ENCODE measurements around the gene SMPD1. TPM values are rescaled to one million over a fixed set of nuclear protein-coding genes. Genes with fewer than 3 reads are reported as not detected.
A peak's percentile ranks its signal among the peaks of the same experiment; 100 is the strongest.

SMPD1 gene
- total RNA-seq, result 10 to 100 TPM; 55.1 to 58.5 TPM

DNA sequence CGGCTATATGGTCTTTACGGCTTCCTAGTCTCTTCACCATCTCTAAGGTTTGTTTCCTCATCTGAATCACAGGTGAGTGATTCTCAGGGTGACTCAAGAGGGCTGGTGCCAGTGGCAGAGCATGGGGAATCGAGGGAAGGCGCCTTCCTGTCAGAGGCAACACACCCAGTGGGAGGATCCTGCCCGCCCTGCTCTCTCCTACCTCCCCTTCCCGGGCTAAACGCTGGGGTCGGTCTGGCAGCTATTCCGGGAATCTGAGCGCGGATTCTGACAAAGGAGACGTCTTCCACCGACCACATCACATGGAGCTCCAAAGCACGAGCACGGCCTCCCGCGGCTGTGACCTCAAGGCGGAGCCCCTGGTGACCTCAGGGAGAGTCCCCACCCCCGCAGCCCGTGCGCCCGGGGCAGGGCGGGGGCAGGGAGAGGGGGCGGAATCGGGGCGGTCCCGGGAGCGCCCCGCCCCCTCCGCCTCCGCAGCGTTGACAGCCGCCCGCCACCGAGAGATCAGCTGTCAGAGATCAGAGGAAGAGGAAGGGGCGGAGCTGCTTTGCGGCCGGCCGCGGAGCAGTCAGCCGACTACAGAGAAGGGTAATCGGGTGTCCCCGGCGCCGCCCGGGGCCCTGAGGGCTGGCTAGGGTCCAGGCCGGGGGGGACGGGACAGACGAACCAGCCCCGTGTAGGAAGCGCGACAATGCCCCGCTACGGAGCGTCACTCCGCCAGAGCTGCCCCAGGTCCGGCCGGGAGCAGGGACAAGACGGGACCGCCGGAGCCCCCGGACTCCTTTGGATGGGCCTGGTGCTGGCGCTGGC is at the start of gene SMPD1:
Gene SMPD1, plus strand, starts transcription at position 570 of the 813 bp plus-strand sequence. Its CDS starts 125 bp downstream, at position 695.
- POLR2A ChIA-PET, result interaction anchor here (0.8 to 6.3 kb wide), 22 partner anchors 12 to 357 kb away, joined by 3 to 143 read pairs (median 4); partner anchors contain the start of genes APBB1, ARFIP2, HPX and ILK
- Mint-ChIP-seq H3K27me3 (no peaks in the 10 kb centered on the region), H3K27ac (peak within 1 kb of the TSS; percentile 97), H3K36me3 (ENCODE audit: low read depth) (peaks cover 31% of the 10 kb centered on the region), H3K4me3 (peak within 1 kb of the TSS; percentile 93), H3K4me1 (peaks cover 43% of the 10 kb centered on the region), H3K9me3 (no peaks in the 10 kb centered on the region)
- DNase-seq, result peak; percentile 96
- CTCF ChIA-PET, result interaction anchor here (1.0 to 5.1 kb wide), 15 partner anchors 9 to 765 kb away, joined by 3 to 65 read pairs (median 3); partner anchors contain the start of genes APBB1, ARFIP2, TIMM10B and TRIM34

DNA sequence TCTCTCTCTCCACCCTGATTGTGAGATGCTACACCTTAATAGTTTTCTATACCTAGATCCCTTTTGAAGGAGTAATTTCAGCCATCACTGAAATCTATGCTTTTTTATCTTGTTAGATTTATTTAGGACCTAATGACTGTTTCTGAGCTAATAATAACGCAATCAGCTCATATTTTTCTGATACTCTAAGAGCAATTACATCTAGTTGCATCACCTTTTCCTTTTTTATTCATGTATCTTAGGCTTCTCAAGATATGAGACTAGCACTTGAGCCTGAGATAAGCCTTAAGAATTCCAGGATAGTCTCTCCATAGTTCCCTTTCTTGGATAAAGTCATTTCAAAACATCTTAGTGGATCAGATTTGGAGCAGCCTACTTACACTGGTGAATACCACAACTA is 44.9 kb upstream of the SMPD1 start:
- H3K4me3 Mint-ChIP-seq, result no peak overlapping the region
- H3K36me3 Mint-ChIP-seq (ENCODE audit: low read depth), result no peaks in the 10 kb centered on the region
- DNase-seq, result no peak
- CTCF ChIA-PET, result interaction anchor here (1.7 to 1.8 kb wide), 3 partner anchors 8 to 49 kb away, joined by 4 to 11 read pairs (median 6); no protein-coding TSS in a partner anchor
- H3K27ac Mint-ChIP-seq, result no peak overlapping the region
- no peaks in the 10 kb centered on the region for H3K4me1 Mint-ChIP-seq
- H3K9me3 Mint-ChIP-seq, result no peaks in the 10 kb centered on the region
- no peaks in the 10 kb centered on the region for H3K27me3 Mint-ChIP-seq
- POLR2A ChIA-PET, result no interaction called here

DNA sequence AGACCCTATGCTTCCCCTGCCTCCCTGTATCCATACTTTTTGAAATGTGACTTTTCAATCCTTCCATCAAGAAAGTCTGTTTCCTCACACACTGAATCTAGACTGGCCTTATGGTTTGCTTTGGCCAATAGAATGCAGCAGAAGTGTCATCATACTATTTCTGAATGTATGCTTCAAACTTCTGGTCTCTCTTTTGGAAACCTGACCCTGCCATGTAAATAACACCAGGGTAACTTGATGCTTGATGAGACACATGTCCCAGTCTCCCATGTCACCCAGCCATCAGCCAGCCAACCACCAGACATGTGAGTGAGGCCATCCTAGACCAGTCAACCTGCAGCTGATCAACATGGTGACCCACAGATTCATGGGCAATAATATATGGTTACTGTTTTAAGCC is 40.2 kb upstream of the SMPD1 start:
- Mint-ChIP-seq H3K27me3 (no peaks in the 10 kb centered on the region), H3K4me3 (no peak overlapping the region), H3K4me1 (peaks cover 16% of the 10 kb centered on the region), H3K36me3 (ENCODE audit: low read depth) (no peaks in the 10 kb centered on the region), H3K27ac (no peak overlapping the region), H3K9me3 (no peaks in the 10 kb centered on the region)
- POLR2A ChIA-PET, result no interaction called here
- CTCF ChIA-PET, result interaction anchor here (1.3 to 8.5 kb wide), 4 partner anchors 13 to 98 kb away, joined by 3 to 90 read pairs (median 22); no protein-coding TSS in a partner anchor
- DNase-seq, result no peak

DNA sequence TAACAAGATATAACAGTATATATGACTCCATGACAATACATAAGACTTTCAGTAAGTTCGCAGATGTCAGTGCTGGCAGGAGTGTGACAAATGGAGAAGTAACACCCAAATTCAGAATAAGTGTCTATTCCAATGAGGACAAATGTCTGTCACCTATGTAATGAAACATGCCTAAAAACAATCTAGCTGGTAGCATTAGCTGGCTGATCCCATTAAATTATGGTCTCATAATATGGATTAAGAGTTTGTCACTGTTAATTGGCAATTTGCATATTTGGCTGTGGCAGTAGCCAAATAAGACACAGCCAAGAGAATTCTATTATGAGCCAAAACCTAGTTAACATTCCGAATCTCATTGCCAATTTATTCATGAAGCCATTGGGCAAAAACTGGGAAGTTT is 39.8 kb upstream of the SMPD1 start:
- Mint-ChIP-seq H3K4me1 (peaks cover 16% of the 10 kb centered on the region), H3K27me3 (no peaks in the 10 kb centered on the region), H3K36me3 (ENCODE audit: low read depth) (no peaks in the 10 kb centered on the region), H3K9me3 (no peaks in the 10 kb centered on the region), H3K27ac (no peak overlapping the region), H3K4me3 (no peak overlapping the region)
- ChIA-PET POLR2A (no interaction called here), CTCF (interaction anchor here (5.3 to 8.5 kb wide), 5 partner anchors 13 to 99 kb away, joined by 40 to 117 read pairs (median 54); partner anchors contain the start of gene CAVIN3)
- DNase-seq, result no peak

DNA sequence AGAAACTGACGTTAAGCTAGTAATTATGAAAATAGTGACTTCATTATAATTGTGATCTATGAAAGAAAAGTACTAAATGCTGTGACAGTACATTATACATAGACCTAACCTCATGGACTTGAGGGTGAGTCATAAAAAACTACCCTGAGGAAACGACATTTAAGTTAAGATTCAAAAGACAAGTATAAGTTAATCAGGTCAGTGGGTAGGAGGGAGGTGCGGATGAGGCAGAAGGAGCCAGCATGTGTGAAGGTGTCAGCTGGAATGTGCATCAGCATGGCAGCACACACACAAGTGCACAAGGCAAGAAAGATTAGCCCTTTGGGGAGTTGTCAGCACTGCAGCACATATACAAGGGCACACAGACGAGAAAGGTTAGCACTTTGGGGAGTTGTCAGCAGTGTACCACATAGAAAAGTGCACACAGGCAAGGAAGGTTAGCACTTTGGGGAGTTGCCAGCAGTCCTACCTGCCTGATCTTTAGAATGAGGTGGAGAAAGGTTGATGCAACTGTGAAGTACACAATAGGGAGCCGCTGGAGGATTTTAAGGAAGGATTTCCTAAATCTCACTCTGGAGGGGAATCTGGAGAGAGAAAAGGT is 38.4 kb upstream of the SMPD1 start:
- POLR2A ChIA-PET, result interaction anchor here (0.9 to 1.9 kb wide), 4 partner anchors 30 to 91 kb away, joined by 3 to 8 read pairs (median 4); partner anchors contain the start of gene CAVIN3
- Mint-ChIP-seq H3K4me1 (peaks cover 18% of the 10 kb centered on the region), H3K9me3 (no peaks in the 10 kb centered on the region), H3K27ac (no peak overlapping the region), H3K36me3 (ENCODE audit: low read depth) (no peaks in the 10 kb centered on the region), H3K4me3 (no peak overlapping the region), H3K27me3 (no peaks in the 10 kb centered on the region)
- peak; percentile 33 for DNase-seq
- CTCF ChIA-PET, result interaction anchor here (0.8 to 8.5 kb wide), 11 partner anchors 10 to 461 kb away, joined by 3 to 117 read pairs (median 8); partner anchors contain the start of genes CAVIN3 and CCKBR

DNA sequence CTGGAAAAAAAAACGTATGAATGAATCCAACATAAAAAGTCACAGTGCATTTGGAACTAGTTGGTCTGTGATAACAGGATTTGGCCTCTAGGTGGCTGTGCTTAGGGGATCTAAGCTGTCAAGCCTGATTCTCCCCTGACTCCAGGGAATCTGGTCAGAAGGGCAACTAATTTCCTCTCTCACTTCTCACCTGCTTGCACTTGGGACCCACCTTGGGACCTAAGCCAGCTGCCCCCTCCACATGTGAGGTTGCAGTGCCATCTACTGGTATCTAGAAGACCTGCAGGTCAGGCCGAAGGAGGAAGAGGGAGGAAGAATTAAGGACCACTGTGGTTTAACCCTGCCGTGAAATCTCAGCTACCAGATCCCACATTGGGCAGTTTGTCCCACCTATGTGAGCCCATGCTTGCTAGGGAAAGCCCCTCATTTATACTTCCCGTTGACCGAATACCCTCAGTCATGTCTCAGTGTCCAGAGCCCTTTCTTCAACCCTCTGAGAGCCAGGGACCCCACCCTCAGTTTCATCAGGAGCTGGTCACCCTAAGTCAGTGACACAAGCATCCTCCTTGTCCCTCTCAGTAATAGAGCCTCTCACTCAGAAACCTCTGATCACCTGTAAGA is 36.8 kb upstream of the SMPD1 start:
- ChIA-PET POLR2A (interaction anchor here (1.3 to 1.4 kb wide), 2 partner anchors 9 to 34 kb away, joined by 6 read pairs; partner anchors contain the start of gene CAVIN3), CTCF (interaction anchor here (0.5 to 8.5 kb wide), 32 partner anchors 9 to 341 kb away, joined by 3 to 117 read pairs (median 4); partner anchors contain the start of genes CAVIN3 and CCKBR)
- H3K27ac Mint-ChIP-seq, result no peak overlapping the region
- no peak overlapping the region for H3K4me3 Mint-ChIP-seq
- peaks cover 19% of the 10 kb centered on the region for H3K4me1 Mint-ChIP-seq
- no peaks in the 10 kb centered on the region for H3K36me3 Mint-ChIP-seq (ENCODE audit: low read depth)
- H3K27me3 Mint-ChIP-seq, result no peaks in the 10 kb centered on the region
- DNase-seq, result peak; percentile 62
- no peaks in the 10 kb centered on the region for H3K9me3 Mint-ChIP-seq

DNA sequence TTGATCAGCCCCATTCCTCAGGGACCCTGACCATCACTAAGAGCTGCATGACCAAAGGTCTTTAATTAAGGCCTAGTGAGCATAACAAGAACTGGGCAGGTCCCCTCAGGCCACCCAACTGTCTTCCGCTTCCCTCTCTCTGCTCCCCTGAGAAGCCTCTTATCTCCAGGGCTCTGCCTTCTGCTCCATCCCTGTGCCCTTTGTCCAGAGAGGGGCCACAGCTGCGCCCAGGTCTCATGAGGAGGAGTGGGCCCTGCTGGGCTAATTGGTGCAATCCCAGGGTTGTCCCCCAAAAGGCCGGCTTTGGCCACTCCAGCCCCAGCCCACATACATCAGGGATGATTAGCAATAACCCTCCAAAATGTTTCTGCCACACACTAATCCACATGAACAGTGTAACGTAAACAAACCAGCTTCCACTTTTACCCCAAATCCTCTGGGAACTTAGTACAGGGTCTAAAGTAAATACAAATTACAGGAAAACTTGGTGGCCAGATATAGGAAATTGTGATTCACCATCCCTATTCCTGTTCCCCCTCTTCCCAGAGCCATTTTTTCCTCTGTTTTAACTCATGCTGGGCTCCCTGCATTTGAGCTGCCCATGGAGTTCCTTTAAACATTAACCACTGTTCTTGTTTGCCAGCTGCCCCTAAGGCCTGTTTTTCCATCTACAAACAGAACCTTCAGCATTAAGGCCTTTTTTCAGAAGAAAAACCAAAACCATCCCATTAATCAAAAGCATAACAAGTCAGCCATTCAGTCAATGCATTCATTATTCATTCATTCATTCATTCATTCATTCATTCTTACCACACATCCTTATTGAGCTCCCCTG is 35.4 kb upstream of the SMPD1 start:
- Mint-ChIP-seq H3K36me3 (ENCODE audit: low read depth) (no peaks in the 10 kb centered on the region), H3K4me1 (peaks cover 19% of the 10 kb centered on the region), H3K27ac (no peak overlapping the region), H3K9me3 (no peaks in the 10 kb centered on the region), H3K4me3 (no peak overlapping the region), H3K27me3 (no peaks in the 10 kb centered on the region)
- ChIA-PET POLR2A (interaction anchor here (1.3 kb wide), 1 partner anchor 35 kb away, joined by 4 read pairs; no protein-coding TSS in a partner anchor), CTCF (interaction anchor here (0.9 to 8.5 kb wide), 16 partner anchors 8 to 362 kb away, joined by 3 to 117 read pairs (median 8); partner anchors contain the start of gene CAVIN3)
- no peak for DNase-seq

DNA sequence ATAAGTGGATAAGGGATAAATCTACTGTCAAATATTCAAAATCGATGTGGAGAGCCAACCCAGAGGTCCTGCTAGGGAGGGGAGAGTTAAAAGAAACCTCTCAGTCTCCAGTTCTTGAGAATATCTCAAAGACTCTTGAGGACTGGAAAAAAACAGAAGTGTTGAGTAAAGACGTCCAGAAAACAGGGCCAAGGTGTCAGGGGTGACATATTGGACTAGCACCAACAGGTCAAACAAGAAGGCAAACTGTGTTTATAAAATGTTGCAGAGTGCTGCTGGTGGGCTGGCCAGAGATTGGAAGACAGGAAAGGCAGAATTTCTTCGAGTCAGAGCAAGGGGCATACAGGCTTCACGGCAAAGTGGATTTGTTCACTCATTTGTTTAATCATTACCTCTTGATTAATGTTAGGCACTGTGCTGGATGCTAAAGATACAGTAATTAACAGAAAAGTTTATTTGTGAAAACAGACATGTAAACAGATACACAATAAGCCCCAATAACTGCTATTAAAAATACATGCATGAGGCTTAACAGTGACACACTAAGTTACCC is 33.7 kb upstream of the SMPD1 start:
- Mint-ChIP-seq H3K4me3 (no peak overlapping the region), H3K9me3 (no peaks in the 10 kb centered on the region), H3K27ac (no peak overlapping the region), H3K36me3 (ENCODE audit: low read depth) (no peaks in the 10 kb centered on the region), H3K4me1 (peaks cover 16% of the 10 kb centered on the region), H3K27me3 (no peaks in the 10 kb centered on the region)
- DNase-seq, result no peak
- CTCF ChIA-PET, result interaction anchor here (6.2 kb wide), 1 partner anchor 105 kb away, joined by 117 read pairs; no protein-coding TSS in a partner anchor
- POLR2A ChIA-PET, result no interaction called here

DNA sequence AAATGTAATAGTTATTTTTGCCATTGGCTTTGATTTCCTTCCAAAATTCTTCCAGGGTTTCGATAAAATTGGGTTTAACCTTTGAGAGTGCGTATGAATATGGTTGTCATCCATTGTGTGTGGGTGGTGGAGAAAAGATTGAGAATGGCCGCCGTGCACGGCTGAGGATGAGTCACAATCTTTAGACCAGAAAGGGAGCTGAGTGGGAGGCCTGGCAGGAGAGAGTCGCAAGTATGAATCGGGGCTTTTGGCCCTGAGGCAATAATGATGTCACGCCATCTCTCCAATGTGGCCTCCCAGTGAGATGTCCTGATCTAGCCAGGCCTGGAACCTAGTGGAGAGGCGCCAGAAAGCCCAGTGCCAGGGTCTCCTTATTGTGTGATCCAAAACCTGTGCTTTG is 33.1 kb upstream of the SMPD1 start:
- peak; percentile 22 for DNase-seq
- no peaks in the 10 kb centered on the region for H3K36me3 Mint-ChIP-seq (ENCODE audit: low read depth)
- ChIA-PET CTCF (interaction anchor here (2.1 kb wide), 1 partner anchor 106 kb away, joined by 9 read pairs; no protein-coding TSS in a partner anchor), POLR2A (interaction anchor here (1.1 kb wide), 1 partner anchor 123 kb away, joined by 3 read pairs; no protein-coding TSS in a partner anchor)
- H3K9me3 Mint-ChIP-seq, result no peaks in the 10 kb centered on the region
- no peaks in the 10 kb centered on the region for H3K27me3 Mint-ChIP-seq
- no peak overlapping the region for H3K27ac Mint-ChIP-seq
- H3K4me3 Mint-ChIP-seq, result no peak overlapping the region
- H3K4me1 Mint-ChIP-seq, result peaks cover 9% of the 10 kb centered on the region

DNA sequence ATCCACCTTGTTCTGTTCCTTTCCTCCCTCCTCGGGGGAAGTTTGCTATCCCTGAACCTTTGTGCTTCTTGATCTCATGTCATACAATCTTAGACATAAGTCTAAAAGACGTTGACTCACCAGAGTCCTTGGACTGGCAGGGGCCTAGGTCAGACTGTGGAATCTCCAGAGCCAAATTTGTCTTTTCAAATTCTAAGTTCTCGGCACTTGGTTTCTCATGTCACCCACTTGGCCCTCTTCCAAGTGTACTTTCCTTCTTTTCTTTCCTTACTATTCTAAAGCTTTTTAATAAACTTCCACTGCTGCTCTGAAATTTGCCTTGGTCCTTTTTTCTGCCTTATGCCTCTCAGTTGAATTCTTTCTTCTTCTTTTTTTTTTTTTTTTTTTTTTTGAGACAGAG is 30.1 kb upstream of the SMPD1 start:
- no peaks in the 10 kb centered on the region for H3K9me3 Mint-ChIP-seq
- peaks cover 3% of the 10 kb centered on the region for H3K4me1 Mint-ChIP-seq
- no peak overlapping the region for H3K4me3 Mint-ChIP-seq
- ChIA-PET POLR2A (interaction anchor here (0.8 to 1.2 kb wide), 2 partner anchors 38 to 109 kb away, joined by 3 to 4 read pairs; no protein-coding TSS in a partner anchor), CTCF (interaction anchor here (1.1 to 6.9 kb wide), 3 partner anchors 17 to 109 kb away, joined by 4 to 76 read pairs (median 64); no protein-coding TSS in a partner anchor)
- no peaks in the 10 kb centered on the region for H3K36me3 Mint-ChIP-seq (ENCODE audit: low read depth)
- DNase-seq, result no peak
- no peaks in the 10 kb centered on the region for H3K27me3 Mint-ChIP-seq
- no peak overlapping the region for H3K27ac Mint-ChIP-seq

DNA sequence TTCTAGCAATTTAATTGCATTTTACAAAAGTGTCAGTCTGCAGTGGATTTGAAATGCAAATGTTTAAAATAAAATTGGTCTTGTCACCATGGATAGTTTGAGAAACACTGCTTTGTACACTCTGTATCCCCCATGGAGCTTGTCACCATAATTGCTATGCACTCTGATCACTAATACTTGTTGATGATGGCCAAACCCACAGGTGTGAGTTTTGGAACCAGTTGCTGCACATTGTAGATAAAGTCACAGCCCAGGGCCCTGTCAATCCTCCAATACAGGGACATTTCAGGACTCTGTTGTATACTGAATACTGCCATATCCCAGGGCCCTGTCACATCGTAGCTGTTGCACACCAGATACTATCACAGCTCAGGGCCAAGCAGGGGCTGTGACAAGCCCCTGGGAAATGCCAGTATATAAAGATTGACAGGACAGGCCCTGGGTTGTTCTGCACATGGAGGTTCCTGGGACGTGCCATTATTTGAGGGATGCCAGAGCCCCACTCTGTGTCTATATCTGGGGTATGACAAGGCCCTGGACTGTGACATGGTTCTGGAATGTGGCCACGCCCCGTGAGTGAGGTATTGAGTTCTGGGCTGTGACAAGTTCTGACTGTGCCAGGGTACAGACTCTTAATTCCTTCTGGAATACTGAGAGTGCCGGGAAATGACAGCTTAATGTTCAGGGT is 27.9 kb upstream of the SMPD1 start:
- POLR2A ChIA-PET, result interaction anchor here (1.9 kb wide), 1 partner anchor 9 kb away, joined by 6 read pairs; no protein-coding TSS in a partner anchor
- no peak for DNase-seq
- Mint-ChIP-seq H3K36me3 (ENCODE audit: low read depth) (no peaks in the 10 kb centered on the region), H3K4me3 (no peak overlapping the region), H3K27ac (no peak overlapping the region), H3K9me3 (no peaks in the 10 kb centered on the region), H3K27me3 (no peaks in the 10 kb centered on the region), H3K4me1 (no peaks in the 10 kb centered on the region)
- CTCF ChIA-PET, result interaction anchor here (0.6 to 6.9 kb wide), 53 partner anchors 11 to 1237 kb away, joined by 3 to 90 read pairs (median 4); partner anchors contain the start of genes ARFIP2, CAVIN3, CCKBR and TIMM10B
